BE2C (cell line): Measurements from ENCODE around the gene OSBPL5.

ENCODE experiments used
- DNase-seq: peaks from one replicate; pipeline ENCODE4 v3.0.0-alpha.2; 2020
- H3K27me3 ChIP-seq: fragments of 250-450 bp; sonication (Bioruptor Pico); 2 replicates; pipeline ENCODE4 v1.5.1; 2020; ENCODE audit warnings: mild to moderate bottlenecking
- H3K36me3 ChIP-seq: fragments of 250-450 bp; sonication (Bioruptor Pico); 2 replicates; pipeline ENCODE4 v1.5.1; 2020; ENCODE audit warnings: mild to moderate bottlenecking
- H3K4me1 ChIP-seq: fragments of 250-450 bp; sonication (Bioruptor Pico); 2 replicates; pipeline ENCODE4 v1.5.1; 2020
- H3K4me3 ChIP-seq: 2 replicates; pipeline ENCODE4 v1.5.1; 2011; ENCODE audit warnings: low read depth, low read length
- H3K9me3 ChIP-seq: fragments of 250-450 bp; sonication (Bioruptor Pico); 2 replicates; pipeline ENCODE4 v1.5.1; 2020
- TF ChIP-seq, protein P1 (sequence below): IDR thresholded peaks from 2 replicates; pipeline ENCODE4 v1.5.1; 2012; ENCODE audit warnings: mild to moderate bottlenecking, low read depth, low read length

The OSBPL5 gene

DNA sequence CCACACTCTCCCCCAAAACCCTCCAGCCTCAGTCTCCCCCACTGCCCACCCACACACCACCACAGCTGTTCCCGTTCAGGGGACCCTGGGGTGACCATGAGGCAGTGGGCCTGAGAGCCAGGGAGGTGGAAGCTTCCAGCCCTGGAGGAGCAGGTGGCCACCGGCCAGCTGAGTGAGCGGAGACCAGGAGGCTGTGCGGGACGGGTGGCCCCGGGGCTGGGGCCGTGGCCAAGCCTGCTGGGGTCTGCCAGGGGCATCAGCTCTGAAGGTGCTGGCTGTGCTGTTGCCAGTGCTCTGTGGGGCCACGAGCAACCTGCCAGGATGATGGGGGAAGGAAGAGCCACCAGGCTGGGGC is 26.0 kb downstream of the OSBPL5 start:
- Histone ChIP-seq H3K4me3 (no peak overlapping the region), H3K36me3 (no peaks in the 10 kb centered on the region), H3K27me3 (no peaks in the 10 kb centered on the region), H3K9me3 (no peaks in the 10 kb centered on the region), H3K4me1 (no peaks in the 10 kb centered on the region)
- TF ChIP-seq, protein P1, sequence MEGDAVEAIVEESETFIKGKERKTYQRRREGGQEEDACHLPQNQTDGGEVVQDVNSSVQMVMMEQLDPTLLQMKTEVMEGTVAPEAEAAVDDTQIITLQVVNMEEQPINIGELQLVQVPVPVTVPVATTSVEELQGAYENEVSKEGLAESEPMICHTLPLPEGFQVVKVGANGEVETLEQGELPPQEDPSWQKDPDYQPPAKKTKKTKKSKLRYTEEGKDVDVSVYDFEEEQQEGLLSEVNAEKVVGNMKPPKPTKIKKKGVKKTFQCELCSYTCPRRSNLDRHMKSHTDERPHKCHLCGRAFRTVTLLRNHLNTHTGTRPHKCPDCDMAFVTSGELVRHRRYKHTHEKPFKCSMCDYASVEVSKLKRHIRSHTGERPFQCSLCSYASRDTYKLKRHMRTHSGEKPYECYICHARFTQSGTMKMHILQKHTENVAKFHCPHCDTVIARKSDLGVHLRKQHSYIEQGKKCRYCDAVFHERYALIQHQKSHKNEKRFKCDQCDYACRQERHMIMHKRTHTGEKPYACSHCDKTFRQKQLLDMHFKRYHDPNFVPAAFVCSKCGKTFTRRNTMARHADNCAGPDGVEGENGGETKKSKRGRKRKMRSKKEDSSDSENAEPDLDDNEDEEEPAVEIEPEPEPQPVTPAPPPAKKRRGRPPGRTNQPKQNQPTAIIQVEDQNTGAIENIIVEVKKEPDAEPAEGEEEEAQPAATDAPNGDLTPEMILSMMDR = no peak
- DNase-seq = no peak

DNA sequence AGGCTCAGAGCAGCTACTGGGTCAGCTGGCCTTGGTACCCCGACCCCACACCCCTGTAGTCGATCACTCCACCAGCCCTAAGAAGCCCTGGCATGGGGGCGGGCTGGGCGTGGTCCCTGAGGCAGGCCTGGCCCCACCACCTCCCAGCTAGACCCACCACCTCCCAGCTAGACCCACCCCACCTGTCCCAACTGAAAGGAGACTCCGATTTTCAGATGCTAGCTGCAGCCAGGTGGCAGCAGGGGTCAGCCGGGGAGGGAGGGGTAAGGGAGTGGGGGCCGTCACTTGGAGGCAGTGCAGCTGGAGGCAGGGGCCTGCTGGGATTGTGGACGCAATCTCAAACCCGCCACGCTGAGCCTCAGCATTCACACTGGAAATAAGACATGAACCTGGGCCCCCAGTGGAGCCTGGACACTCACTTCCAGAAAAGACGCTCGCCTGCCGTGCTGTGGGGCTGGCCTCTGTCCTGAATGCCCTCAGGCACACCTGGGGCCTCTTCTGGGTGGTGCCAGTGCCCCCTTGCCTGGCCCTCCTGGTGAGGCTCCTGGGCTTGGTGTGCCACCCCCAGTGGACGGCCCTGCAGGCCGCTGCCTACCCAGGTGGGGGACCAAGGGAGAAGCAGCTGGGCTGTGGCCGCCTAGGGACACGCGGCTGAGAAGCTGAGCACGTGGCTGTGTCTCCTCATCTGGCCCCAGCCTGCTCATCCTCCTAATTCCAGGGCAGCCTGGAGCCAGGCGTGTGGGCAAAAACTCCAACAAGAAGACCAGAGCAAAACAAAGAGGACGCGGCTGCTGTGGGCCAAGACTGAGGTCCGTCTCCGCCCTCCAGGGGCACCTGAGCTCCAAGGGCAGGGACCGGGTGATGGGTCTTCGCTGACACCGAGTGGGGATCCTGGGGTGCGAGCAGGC is 26.7 kb downstream of the OSBPL5 start:
- Histone ChIP-seq H3K27me3 (no peaks in the 10 kb centered on the region), H3K36me3 (no peaks in the 10 kb centered on the region), H3K4me1 (no peaks in the 10 kb centered on the region), H3K9me3 (no peaks in the 10 kb centered on the region), H3K4me3 (no peak overlapping the region)
- TF ChIP-seq, protein P1 = no peak
- no peak for DNase-seq

DNA sequence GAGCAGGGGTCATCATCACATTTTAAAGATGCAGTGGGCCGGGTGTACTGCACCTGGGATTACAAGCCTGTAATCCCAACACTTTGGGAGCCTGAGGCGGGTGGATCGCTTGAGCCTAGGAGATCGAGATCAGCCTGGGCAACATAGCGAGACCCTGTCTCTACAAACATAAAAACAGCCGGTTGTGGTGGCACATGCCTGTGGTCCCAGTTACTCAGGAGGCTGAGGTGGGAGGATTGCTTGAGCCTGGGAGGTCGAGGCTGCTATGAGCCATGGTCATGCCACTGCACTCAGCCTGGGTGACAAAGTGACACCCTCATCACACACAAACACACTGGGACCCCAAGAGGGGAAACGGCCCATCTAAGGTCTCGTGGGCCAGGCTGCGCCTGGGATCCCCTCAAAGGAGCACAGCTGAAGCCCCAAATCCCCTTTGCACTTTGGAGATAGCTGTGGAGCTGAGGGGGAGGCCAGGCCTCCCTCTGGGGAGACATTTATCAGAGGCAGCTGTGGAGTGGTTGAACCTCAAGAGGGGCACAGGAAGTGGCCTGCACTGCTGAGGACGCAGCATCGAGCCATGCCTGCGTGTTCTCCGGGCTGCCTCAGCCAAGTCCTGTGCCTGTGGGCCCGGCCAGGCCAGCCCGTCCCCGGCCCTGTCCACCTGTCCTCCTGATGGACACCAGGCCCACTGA is 27.5 kb downstream of the OSBPL5 start:
- Histone ChIP-seq H3K9me3 (no peaks in the 10 kb centered on the region), H3K4me1 (no peaks in the 10 kb centered on the region), H3K27me3 (no peaks in the 10 kb centered on the region), H3K36me3 (no peaks in the 10 kb centered on the region), H3K4me3 (no peak overlapping the region)
- TF ChIP-seq, protein P1 = no peak
- peak; percentile 0 for DNase-seq

DNA sequence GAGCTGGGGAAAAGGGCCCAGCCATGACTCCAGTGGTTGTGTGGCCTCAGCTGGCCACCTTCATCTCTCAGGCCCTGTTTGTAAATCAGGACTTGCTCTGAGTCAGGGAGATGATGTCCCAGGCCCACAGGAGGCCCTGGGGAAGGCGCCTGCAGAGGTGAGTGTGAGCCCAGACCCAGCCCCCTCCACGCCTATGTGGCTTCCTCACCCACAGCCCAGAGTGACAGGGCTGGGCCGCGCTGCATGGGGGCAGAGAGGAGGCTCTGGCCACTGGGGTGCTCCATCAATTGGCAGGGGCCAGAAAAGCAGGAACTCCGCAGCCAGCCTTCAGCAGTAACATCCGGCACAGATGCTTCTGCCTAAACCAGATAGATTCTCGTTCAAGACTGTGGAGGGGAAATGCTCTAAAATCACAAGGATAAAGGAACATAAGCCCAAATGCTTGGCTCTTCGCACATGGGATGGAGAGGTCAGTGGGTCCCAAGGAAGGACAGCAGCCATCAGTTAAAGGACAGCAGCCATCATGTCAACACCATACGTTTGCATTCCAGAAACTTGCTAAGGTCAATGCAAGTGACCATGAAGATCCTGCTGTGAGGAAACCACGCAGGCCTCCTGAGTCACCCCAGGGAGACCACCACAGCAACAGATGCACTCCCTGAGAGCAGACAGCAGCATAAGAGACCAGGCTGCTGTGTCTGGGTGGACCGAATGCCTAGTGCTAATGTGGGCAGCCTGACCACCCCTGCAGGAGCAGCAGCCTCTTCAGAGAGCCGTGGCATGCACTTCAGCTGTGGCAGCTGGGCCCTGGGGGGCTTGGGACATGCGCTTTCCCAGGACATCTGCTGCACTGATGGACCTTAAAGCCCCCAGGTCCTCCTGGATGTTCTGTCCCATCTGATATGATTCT is 28.3 kb downstream of the OSBPL5 start:
- DNase-seq = no peak
- Histone ChIP-seq H3K4me3 (no peak overlapping the region), H3K36me3 (no peaks in the 10 kb centered on the region), H3K4me1 (no peaks in the 10 kb centered on the region), H3K9me3 (no peaks in the 10 kb centered on the region), H3K27me3 (no peaks in the 10 kb centered on the region)
- TF ChIP-seq, protein P1 = no peak

DNA sequence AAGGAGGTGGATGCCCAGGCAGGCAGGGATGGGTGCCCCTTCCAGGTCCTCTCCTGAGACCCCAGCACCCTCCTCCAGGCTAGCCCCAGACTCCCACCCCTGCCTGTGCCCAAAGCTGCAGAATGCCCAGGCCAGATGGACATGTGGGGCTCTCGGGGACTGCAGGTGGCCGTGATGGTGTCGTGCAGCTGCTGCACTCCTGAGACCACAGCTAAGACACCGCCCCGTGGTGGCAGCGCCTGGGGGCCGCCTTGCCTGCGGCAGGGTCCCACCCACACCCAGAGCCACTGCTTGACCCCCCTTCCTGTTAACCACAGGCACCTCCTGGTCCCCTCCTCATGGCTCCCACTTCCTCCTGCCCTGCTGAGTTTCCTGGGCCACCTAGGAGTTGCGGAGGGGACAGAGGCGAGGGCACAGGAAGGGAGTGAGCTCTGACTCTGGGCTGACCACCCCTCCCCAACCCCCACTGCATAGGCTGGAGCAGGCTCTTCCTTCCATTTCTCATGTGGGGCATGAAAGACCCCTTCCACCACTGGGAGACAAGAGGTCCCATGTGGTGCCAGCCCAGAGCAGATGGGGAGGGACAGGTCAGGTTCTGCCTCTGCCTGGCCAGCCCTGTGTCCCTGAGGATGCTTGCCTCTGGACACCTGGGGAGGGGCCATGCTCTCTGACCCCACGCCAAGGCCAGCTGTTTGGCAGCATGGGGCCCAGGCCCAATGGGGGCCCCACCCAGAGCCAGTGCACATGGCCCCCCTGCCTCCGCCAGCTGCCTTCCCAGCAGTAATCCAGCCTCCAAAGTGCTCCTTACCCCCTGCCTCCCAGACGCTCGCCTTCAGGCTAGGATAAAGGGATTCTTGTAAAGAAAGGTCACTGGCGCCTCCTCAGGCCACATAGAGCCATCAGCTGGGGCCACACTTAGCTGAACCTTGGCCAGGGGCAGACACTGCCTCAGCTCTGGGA is 29.3 kb downstream of the OSBPL5 start:
- Histone ChIP-seq H3K9me3 (no peaks in the 10 kb centered on the region), H3K4me1 (no peaks in the 10 kb centered on the region), H3K4me3 (no peak overlapping the region), H3K36me3 (no peaks in the 10 kb centered on the region), H3K27me3 (no peaks in the 10 kb centered on the region)
- peak; percentile 6 for DNase-seq
- TF ChIP-seq, protein P1 = peak; percentile 19
